Measurements from ENCODE around the gene SYS1.

DNA sequence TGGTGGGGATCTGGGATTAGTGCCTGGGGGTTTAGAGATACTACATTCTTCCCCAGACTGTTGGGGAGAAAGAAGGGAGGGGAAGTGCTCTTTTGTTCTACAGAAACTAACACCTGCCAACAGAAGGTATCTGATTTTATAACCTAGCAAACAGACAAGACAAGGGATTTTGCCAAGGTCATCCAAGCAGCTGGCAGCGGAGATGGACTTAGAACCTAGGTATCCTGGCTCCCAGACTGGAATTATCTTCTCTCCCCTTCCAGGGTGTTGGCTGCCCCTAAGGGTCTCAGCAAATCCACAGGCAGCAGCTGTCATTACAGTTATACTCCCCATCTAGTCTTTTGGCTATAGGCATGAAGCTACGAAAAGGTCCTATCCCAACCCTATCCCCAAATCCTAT is 23.2 kb upstream of the SYS1 start:
- TF ChIP-seq POLR2A (IDR thresholded peaks at IDR 0.05), result no peak
- TF ChIP-seq, protein P1, sequence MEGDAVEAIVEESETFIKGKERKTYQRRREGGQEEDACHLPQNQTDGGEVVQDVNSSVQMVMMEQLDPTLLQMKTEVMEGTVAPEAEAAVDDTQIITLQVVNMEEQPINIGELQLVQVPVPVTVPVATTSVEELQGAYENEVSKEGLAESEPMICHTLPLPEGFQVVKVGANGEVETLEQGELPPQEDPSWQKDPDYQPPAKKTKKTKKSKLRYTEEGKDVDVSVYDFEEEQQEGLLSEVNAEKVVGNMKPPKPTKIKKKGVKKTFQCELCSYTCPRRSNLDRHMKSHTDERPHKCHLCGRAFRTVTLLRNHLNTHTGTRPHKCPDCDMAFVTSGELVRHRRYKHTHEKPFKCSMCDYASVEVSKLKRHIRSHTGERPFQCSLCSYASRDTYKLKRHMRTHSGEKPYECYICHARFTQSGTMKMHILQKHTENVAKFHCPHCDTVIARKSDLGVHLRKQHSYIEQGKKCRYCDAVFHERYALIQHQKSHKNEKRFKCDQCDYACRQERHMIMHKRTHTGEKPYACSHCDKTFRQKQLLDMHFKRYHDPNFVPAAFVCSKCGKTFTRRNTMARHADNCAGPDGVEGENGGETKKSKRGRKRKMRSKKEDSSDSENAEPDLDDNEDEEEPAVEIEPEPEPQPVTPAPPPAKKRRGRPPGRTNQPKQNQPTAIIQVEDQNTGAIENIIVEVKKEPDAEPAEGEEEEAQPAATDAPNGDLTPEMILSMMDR (IDR thresholded peaks at IDR 0.05), result no peak

Measured in adrenal gland (tissue), 5 donors.